MG63 (cell line): ENCODE results near the gene C14orf93. TPM values are rescaled to one million over a fixed set of nuclear protein-coding genes. Genes with fewer than 3 reads are reported as not detected.
A peak's percentile ranks its signal among the peaks of the same experiment; 100 is the strongest.
"Not testable (repeated sequence)": the region's sequence is repeated elsewhere in the genome, so short reads cannot be mapped to it uniquely, and the experiment has no call there.

Experiments used
- DNase-seq: peaks from one replicate; pipeline ENCODE4 v3.0.0-alpha.2; 2020
- H3K27me3 ChIP-seq: fragments of 250-450 bp; sonication (Bioruptor Pico); 2 replicates; pipeline ENCODE4 v1.5.1; 2020; ENCODE audit warnings: mild to moderate bottlenecking, moderate library complexity
- H3K36me3 ChIP-seq: fragments of 250-450 bp; sonication (Bioruptor Pico); 2 replicates; pipeline ENCODE4 v1.5.1; 2020; ENCODE audit warnings: mild to moderate bottlenecking, moderate library complexity
- H3K4me3 ChIP-seq: fragments of 250-450 bp; sonication (Bioruptor Pico); 2 replicates; pipeline ENCODE4 v1.5.1; 2020; ENCODE audit warnings: mild to moderate bottlenecking, moderate library complexity
- H3K9me3 ChIP-seq: fragments of 250-450 bp; sonication (Bioruptor Pico); 2 replicates; pipeline ENCODE4 v1.5.1; 2020; ENCODE audit warnings: mild to moderate bottlenecking, moderate library complexity
- total RNA-seq: library from RNA; depleted of rRNA; stranded (reverse); fragments of >200 nt; shearing (Covaris generic); gene quantifications from 2 replicates; pipeline ENCODE4 v1.2.3, GENCODE V29; 2014; ENCODE audit warnings: low replicate concordance

Gene C14orf93
- total RNA-seq, 1 experiment from 2014 or later: 12.3 TPM

- Histone ChIP-seq H3K27me3 (no peaks in the 10 kb centered on the region), H3K4me3 (no peak overlapping the region), H3K36me3 (peaks cover 42% of the 10 kb centered on the region), H3K9me3 (no peaks in the 10 kb centered on the region)
- DNase-seq: no peak
These were observed 18.9 kb upstream of the C14orf93 start for GRCh38 chr14:23028799-23029198.

GRCh38 chr14:23025151-23025814 lies 15.3 kb upstream of the C14orf93 start:
- Histone ChIP-seq H3K9me3 (no peaks in the 10 kb centered on the region), H3K4me3 (no peak overlapping the region), H3K36me3 (peaks cover 12% of the 10 kb centered on the region), H3K27me3 (no peaks in the 10 kb centered on the region)
- no peak for DNase-seq

- H3K36me3 ChIP-seq: peaks cover 12% of the 10 kb centered on the region
- no peak overlapping the region for H3K4me3 ChIP-seq
- DNase-seq: no peak
- no peaks in the 10 kb centered on the region for H3K9me3 ChIP-seq
- no peaks in the 10 kb centered on the region for H3K27me3 ChIP-seq
These were observed 14.7 kb upstream of the C14orf93 start for GRCh38 chr14:23024612-23025075.

DNA sequence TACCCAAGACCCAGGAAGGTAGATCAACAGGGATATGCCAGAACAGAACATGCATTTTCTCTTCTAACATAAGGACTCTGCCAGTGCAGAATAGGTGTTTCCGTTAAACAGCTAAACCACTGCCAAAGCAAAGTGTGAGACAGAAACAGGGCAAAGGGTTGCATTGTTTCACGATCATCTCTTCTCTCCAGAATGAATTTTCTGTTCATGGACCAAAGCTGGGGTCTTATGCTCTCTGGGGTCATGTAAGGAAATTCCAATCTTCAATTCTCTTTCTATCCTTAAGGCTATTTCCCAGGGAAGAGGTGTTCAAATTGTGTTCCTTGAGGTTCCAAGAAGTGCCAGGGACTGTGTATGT lies 13.8 kb upstream of the C14orf93 start:
- DNase-seq: no peak
- no peak overlapping the region for H3K4me3 ChIP-seq
- no peaks in the 10 kb centered on the region for H3K9me3 ChIP-seq
- peaks cover 7% of the 10 kb centered on the region for H3K36me3 ChIP-seq
- H3K27me3 ChIP-seq: no peaks in the 10 kb centered on the region

DNA sequence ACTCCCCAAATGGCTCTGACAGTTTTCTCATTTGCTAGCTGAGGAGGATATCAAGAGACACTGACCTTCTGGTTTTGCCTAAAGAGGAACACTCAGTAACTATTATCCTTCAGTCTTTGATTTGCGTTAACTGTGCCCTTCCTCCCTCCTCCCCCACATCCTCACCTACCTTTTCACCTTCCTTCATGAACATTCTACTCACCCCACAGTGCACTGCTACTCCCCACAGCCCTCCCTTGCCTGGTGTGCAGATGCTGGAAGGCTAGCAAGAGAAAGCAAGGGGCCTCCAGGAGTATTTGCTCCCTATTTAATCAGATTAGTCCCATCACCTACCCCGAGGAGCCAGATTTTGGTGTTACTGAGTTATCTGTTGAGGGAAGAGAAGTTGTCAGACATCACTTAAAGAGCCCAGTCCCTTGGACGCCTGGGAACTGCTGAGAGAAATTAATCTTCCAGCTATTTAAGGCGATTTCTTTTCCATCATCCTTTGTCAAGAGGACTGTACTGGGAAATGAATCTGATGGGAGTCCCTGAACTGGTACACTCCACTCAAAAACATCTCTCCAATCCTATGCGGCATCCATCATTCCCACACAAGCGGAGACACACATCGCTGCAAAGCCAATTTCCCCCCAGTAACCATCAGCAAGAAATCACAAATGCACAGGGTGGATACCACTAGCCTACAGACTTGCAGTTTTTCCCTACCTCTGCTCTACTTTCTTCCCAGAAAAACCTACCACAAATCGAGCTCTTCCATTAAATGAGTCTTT lies 13.3 kb upstream of the C14orf93 start:
- no peak overlapping the region for H3K4me3 ChIP-seq
- DNase-seq: no peak
- no peaks in the 10 kb centered on the region for H3K27me3 ChIP-seq
- H3K9me3 ChIP-seq: no peaks in the 10 kb centered on the region
- peaks cover 7% of the 10 kb centered on the region for H3K36me3 ChIP-seq

GRCh38 chr14:23021889-23022442 lies 12.0 kb upstream of the C14orf93 start:
- peaks cover 7% of the 10 kb centered on the region for H3K36me3 ChIP-seq
- DNase-seq: no peak
- no peaks in the 10 kb centered on the region for H3K27me3 ChIP-seq
- no peak overlapping the region for H3K4me3 ChIP-seq
- H3K9me3 ChIP-seq: no peaks in the 10 kb centered on the region

DNA sequence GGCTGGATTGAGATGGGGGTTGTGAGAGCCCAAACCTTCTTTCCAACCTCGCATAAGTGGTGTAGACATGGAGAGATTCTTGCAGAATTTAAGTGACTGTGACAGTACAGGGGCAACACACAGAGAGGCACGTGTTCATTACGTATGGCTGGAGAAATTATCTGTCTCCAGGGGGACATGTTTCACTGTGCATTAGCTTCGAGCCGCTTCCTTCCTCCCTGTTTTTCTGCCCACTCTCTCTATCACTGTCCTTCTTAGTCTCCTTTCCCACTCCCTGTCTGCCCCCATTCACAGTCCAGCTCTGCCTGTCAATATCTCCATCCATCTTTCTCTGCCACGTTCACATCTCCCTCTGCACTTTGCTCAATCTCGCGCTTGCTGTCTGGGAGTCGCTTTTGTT lies 11.5 kb upstream of the C14orf93 start:
- Histone ChIP-seq H3K4me3 (no peak overlapping the region), H3K36me3 (peaks cover 7% of the 10 kb centered on the region), H3K27me3 (no peaks in the 10 kb centered on the region), H3K9me3 (no peaks in the 10 kb centered on the region)
- DNase-seq: no peak

- Histone ChIP-seq H3K36me3 (no peaks in the 10 kb centered on the region; the same call in 1 of the 2 replicates), H3K4me3 (no peak overlapping the region), H3K9me3 (no peaks in the 10 kb centered on the region), H3K27me3 (no peaks in the 10 kb centered on the region)
- no peak for DNase-seq
These were observed 10.5 kb upstream of the C14orf93 start for GRCh38 chr14:23020143-23021128.

GRCh38 chr14:23018107-23018506 lies 8.2 kb upstream of the C14orf93 start:
- Histone ChIP-seq H3K9me3 (no peaks in the 10 kb centered on the region), H3K36me3 (no peaks in the 10 kb centered on the region), H3K4me3 (no peak overlapping the region), H3K27me3 (no peaks in the 10 kb centered on the region)
- no peak for DNase-seq

GRCh38 chr14:23017091-23017490 lies 7.1 kb upstream of the C14orf93 start:
- Histone ChIP-seq H3K4me3 (no peak overlapping the region), H3K36me3 (no peaks in the 10 kb centered on the region), H3K27me3 (no peaks in the 10 kb centered on the region), H3K9me3 (no peaks in the 10 kb centered on the region)
- no peak for DNase-seq

GRCh38 chr14:23015618-23016017 lies 5.7 kb upstream of the C14orf93 start:
- no peaks in the 10 kb centered on the region for H3K36me3 ChIP-seq
- H3K9me3 ChIP-seq: no peaks in the 10 kb centered on the region
- no peak for DNase-seq
- no peaks in the 10 kb centered on the region for H3K27me3 ChIP-seq
- H3K4me3 ChIP-seq: no peak overlapping the region

DNA sequence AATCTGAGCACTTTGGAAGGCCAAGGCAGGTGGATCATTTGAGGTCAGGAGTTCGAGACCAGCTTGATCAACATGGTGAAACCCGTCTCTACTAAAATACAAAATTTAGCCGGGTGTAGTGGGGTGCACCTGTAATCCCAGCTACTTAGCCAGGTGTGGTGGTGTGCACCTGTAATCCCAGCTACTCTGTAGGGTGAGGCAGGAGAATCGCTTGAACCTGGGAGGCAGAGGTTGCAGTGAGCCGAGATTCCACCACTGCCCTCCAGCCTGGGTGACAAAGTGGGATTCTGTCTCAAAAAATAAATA lies 3.8 kb upstream of the C14orf93 start:
- H3K27me3 ChIP-seq, DNase-seq, H3K9me3 ChIP-seq, H3K36me3 ChIP-seq, H3K4me3 ChIP-seq: not testable (repeated sequence)

DNA sequence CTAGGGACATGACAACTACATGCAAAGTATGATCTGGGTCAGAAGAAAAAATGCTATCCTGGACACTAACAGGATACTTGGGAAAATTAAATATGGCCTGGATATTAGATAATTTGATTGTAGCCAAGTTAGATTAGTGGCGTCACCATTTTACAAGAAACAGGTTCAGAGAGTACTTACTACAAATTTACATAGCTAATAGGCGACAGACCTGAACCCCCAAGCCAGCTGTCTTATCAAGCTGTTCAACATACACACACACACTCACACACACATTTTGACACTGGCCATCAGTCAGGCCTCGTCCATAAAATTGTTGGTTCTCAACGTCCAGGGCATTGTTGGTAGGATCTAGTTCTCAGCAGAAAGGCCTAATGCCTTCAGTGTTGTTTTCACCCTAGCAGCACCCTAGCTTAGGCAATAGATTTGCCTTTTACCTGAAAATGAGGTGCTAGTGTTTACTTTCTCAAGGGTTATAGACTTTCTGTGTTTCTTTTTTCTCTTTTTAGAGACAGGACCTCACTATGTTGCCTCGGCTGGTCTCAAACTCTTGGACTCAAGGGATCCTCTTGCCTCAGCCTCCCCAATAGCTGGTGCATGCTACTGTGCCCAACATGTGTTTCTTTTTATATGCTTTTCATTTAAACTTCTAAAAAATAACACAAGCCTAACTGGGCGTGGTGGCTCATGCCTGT lies 3.3 kb upstream of the C14orf93 start:
- Histone ChIP-seq H3K36me3 (no peaks in the 10 kb centered on the region), H3K9me3 (no peaks in the 10 kb centered on the region), H3K27me3 (no peaks in the 10 kb centered on the region), H3K4me3 (no peak overlapping the region)
- DNase-seq: no peak

GRCh38 chr14:23009483-23009938 lies 432 bp downstream of the C14orf93 start:
- H3K36me3 ChIP-seq: no peaks in the 10 kb centered on the region
- no peaks in the 10 kb centered on the region for H3K9me3 ChIP-seq
- no peak for DNase-seq
- H3K4me3 ChIP-seq: peak overlapping the region; percentile 56
- H3K27me3 ChIP-seq: no peaks in the 10 kb centered on the region

GRCh38 chr14:23008831-23009230 lies 1.1 kb downstream of the C14orf93 start:
- Histone ChIP-seq H3K4me3 (no peak overlapping the region; the same call in 1 of the 2 replicates), H3K9me3 (no peaks in the 10 kb centered on the region), H3K27me3 (no peaks in the 10 kb centered on the region), H3K36me3 (no peaks in the 10 kb centered on the region)
- no peak for DNase-seq
